ENCODE results near the gene EIF3CL.
"Not testable (repeated sequence)": the region's sequence is repeated elsewhere in the genome, so short reads cannot be mapped to it uniquely, and the experiment has no call there.

DNA sequence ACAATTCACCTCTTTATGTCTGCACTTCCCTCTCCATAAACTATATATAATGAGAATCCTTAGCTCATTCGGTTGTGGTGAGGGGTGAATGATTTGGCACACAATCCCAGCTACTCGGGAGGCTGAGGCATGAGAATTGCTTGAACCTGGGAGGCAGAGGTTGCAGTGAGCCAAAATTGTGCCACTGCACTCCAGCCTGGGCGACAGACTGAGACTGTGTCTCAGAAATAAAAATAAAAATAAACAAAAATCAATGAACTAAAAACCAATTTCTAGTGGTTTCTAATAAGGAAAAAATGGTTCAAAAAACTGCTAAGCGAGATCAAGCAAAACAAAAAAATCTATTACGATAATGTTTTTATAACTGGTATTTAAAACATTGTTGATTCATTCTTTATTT lies 40.2 kb downstream of the EIF3CL start, which contains the start of gene NPIPB6:
- TF ChIP-seq, protein P1, sequence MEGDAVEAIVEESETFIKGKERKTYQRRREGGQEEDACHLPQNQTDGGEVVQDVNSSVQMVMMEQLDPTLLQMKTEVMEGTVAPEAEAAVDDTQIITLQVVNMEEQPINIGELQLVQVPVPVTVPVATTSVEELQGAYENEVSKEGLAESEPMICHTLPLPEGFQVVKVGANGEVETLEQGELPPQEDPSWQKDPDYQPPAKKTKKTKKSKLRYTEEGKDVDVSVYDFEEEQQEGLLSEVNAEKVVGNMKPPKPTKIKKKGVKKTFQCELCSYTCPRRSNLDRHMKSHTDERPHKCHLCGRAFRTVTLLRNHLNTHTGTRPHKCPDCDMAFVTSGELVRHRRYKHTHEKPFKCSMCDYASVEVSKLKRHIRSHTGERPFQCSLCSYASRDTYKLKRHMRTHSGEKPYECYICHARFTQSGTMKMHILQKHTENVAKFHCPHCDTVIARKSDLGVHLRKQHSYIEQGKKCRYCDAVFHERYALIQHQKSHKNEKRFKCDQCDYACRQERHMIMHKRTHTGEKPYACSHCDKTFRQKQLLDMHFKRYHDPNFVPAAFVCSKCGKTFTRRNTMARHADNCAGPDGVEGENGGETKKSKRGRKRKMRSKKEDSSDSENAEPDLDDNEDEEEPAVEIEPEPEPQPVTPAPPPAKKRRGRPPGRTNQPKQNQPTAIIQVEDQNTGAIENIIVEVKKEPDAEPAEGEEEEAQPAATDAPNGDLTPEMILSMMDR (IDR thresholded peaks at IDR 0.05; ENCODE audit: low read depth, low read length): not testable (repeated sequence)
- TF ChIP-seq EZH2phosphoT487 (IDR thresholded peaks at IDR 0.05; ENCODE audit: low read depth): not testable (repeated sequence)

Measured in OCI-LY3 (cell line).